AG09309 (cell line): ENCODE data around the gene PCSK5.

Source experiments
- DNase-seq: peaks from one replicate; pipeline ENCODE4 v3.0.0-alpha.2; 2010; ENCODE audit warnings: low read depth
- H3K4me3 ChIP-seq: 2 replicates; pipeline ENCODE4 v1.5.1; 2011; ENCODE audit warnings: mild to moderate bottlenecking, low read depth, low read length, moderate library complexity; ENCODE audit not compliant: control insufficient read depth
- CTCF ChIP-seq: IDR thresholded peaks from 2 replicates; pipeline ENCODE4 v1.5.1; 2011; ENCODE audit warnings: mild to moderate bottlenecking, low read depth, low read length, inconsistent platforms; ENCODE audit not compliant: insufficient read depth, control insufficient read depth; ENCODE audit errors: missing control alignments

PCSK5 gene

DNA sequence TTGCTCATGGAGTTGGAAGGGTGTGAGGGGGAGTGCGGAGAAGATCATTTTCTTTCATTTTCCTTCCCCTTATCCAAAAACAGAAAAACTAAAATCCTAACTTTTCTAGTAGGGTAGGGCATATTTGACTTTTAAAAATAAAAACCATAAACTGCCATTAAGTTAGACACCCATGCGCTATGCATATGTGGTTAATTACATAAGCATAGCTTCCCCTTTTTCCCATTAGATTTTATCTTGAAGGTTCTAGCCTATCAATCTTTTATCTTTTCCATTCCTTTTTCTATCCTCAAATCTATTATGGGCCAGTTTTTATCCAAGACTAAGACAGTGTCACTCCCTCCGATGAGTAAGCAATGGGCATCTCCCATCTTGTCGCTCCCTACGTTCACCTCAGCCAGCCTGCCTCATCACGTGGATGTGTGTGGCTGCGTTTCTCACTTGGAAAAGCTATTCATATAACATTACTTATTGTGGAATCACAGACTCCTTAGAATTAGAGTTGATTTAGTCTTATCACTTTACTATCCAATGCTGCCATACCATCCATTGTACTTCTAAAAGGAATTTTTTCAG is 49.2 kb downstream of the PCSK5 start:
- no peak for DNase-seq
- TF ChIP-seq CTCF, result no peak
- H3K4me3 ChIP-seq, result no peak overlapping the region

DNA sequence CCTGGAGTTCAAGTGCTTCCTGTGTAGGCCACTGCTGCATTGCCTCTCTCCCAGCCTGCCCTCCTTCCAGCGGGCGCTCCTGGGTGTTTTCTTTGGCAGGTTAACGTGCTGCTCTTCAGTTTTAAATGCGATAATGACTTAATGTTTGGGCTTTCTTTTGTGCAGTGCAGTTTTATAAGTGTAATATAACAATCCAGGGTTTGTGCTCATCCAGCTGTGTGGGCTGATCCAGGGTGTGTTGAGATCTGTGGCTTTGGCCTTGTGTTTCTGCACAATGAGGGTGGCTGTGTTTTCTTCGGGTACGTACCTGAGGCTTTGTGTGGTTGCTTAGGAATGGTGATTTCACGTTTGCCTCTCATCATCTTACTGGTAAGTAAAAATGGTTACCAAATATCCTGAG is 50.6 kb downstream of the PCSK5 start:
- no peak for DNase-seq
- H3K4me3 ChIP-seq, result no peak overlapping the region
- no peak for TF ChIP-seq CTCF

DNA sequence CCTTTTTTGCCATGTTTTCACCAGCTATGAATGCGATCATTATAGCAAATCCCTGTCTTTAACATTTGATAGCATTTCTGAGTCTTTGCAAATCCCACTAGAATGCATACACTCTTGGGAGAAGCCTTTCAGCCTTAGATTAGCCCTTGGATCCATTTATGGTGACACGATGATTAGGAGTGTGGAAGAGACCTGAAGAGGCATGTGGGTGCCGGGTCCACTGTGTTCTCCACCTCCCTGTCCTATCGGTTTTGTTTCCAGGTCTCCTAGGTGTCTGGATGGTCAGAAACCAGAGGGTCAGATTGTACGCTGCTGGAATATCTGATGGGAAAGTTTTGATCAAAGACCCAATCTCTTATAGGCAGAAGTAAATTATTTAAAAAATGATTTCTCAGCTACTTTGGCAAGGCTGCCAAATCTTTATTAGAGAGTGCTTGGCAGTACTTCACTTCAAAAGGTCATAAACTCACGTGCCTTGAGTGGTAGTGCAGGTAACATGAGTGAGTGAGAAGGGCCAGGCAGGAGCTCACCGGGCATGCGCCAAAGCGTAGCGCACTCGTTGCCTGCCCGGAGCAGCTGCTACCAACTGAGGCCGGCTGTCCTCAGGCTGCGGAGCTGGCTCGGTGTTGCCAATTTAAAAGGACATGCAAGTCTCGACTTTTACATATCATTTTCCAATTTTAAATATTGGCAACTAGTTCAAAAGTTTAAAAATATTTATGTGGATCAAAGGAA is 51.3 kb downstream of the PCSK5 start:
- no peak overlapping the region for H3K4me3 ChIP-seq
- TF ChIP-seq CTCF, result no peak
- DNase-seq, result no peak

GRCh38 chr9:75946766-75947165 is 56.3 kb downstream of the PCSK5 start:
- no peak for TF ChIP-seq CTCF
- H3K4me3 ChIP-seq, result no peak overlapping the region
- no peak for DNase-seq

DNA sequence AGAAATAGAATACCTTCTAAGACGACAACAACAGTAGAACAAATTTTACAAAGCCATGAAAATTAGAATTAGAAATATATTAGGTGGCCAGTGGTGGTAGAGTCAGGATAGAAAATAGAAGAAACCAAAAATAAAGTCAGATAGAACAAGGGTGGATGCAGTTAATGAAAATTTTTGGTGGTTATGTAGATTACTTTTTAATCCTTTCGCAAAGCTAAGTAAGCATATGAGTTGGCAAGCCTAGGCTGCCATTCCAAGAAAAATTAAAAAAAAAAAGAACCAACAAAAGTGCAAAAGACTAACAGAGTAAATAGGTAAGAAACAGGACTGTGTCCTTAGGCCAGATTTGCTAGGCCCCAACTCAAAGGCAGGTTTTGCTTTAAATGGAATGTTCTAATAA is 56.8 kb downstream of the PCSK5 start:
- DNase-seq, result no peak

DNA sequence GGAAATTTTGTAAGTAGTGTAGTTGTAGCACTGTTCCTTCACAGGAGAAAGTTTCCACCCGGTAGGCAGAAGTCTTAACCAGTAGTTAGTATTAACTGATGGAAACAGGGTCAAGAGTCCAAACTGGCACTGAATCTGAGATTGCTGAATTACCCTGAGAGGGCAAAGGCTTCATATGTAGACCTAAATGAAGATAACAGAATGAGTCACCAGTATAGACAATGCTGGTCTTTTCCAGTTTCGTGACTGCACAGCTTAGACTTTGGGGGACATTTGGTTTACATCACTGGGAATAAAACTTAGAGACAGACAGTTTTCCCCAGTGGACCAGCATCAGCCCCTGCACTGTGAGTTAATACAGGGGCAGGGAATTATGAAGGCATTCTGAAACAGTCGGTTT is 60.5 kb downstream of the PCSK5 start:
- DNase-seq, result no peak
- no peak overlapping the region for H3K4me3 ChIP-seq
- no peak for TF ChIP-seq CTCF

More for the DNA sequence above, 56.8 kb downstream of the PCSK5 start:
- no peak for TF ChIP-seq CTCF
- H3K4me3 ChIP-seq, result no peak overlapping the region

DNA sequence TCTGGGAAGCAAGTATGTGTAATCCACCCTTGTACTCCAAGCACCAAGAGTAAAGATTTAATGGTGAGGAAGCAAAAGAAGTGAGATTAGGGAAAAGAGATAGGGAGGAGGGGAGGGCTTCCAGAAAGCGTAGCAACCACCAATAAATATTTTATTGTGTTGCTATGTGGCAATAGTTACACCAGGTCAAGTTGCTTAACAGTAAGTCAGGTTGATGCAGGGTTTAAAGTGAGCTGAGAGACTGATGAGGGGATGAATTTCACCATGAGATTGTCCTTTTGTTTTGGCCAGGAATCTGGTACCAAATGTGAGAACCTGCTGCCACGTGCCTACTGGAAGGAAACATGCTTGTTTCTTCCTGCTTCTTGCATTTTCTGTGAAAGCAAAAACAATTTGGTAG is 62.7 kb downstream of the PCSK5 start:
- no peak for TF ChIP-seq CTCF
- peak; percentile 40 for DNase-seq

More for the DNA sequence above, 62.7 kb downstream of the PCSK5 start:
- H3K4me3 ChIP-seq, result no peak overlapping the region
